ENCODE results near the gene UNC119B. TPM values are rescaled to one million over a fixed set of nuclear protein-coding genes. Genes with fewer than 3 reads are reported as not detected.

The UNC119B gene
- total RNA-seq, 1 donor from 2014 or later: 80.0 TPM

DNA sequence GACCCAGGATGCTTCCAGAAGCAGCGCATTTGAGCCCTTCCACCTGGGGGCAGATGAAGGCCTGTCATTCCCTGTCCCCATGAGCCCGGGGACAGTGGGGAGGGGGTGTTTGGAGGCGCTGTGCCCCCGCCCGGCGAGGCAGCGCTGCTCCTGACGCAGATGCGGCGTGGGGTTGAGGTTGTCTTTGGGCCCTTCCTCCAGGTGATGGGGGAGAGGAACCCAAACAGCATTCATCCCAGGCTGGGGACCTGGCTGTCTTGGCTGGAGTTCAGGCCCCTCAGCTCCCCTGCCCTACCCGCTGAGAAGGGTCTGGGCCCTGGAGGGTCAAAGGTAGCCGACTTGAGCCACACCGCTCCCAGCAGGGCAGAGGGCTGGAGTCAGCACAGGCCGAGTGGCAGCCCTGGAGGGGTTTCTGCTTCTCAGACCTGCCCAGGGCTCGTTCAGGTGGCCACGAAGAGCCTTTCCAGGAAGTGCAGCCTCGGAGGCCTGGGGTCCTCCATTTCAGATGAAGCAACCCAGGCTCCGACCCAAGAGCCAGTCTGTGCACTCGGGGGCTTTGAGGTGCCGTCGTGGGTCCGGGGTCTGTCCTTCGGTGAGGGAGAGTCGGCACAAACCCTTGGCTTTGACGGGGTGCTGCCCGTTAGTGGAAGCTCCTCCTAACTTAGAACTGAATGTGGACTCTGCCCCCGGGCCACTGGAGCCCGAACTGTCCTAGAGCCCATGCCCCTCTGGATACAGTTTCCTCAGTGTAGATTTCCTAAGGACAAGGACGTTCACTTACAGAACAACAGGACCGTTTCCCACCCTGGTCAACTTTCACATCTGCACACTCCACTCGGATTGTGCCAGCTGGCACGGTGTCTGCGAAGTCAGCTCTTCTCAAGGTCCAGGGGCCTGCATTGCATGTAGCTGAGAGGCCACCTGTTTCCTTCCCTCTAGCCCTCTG lies 31.5 kb downstream of the UNC119B start:
- Mint-ChIP-seq H3K27me3 (ENCODE audit: low read depth) (no peaks in the 10 kb centered on the region), H3K9me3 (no peaks in the 10 kb centered on the region), H3K4me1 (no peaks in the 10 kb centered on the region), H3K36me3 (ENCODE audit: low read depth) (no peaks in the 10 kb centered on the region), H3K4me3 (no peak overlapping the region), H3K27ac (ENCODE audit: unreplicated experiment) (no peak overlapping the region)
- no peak for TF ChIP-seq CTCF (conservative IDR thresholded peaks at IDR 0.05)
- no peak for DNase-seq (ENCODE audit: low read depth, low spot score)

- no peaks in the 10 kb centered on the region for H3K27me3 Mint-ChIP-seq (ENCODE audit: low read depth)
Observed at GRCh38 chr12:120744922-120745493, 34.8 kb downstream of the UNC119B start.

GRCh38 chr12:120748242-120748641 lies 38.0 kb downstream of the UNC119B start:
- Mint-ChIP-seq H3K4me3 (no peak overlapping the region), H3K27ac (ENCODE audit: unreplicated experiment) (no peak overlapping the region), H3K4me1 (peaks cover 3% of the 10 kb centered on the region), H3K27me3 (ENCODE audit: low read depth) (peaks cover 3% of the 10 kb centered on the region), H3K9me3 (no peaks in the 10 kb centered on the region), H3K36me3 (ENCODE audit: low read depth) (no peaks in the 10 kb centered on the region)
- DNase-seq (ENCODE audit: low read depth, low spot score): no peak
- no peak for TF ChIP-seq CTCF (conservative IDR thresholded peaks at IDR 0.05)

More at GRCh38 chr12:120744922-120745493, 34.8 kb downstream of the UNC119B start:
- no peaks in the 10 kb centered on the region for H3K9me3 Mint-ChIP-seq
- peaks cover 3% of the 10 kb centered on the region for H3K4me1 Mint-ChIP-seq
- H3K36me3 Mint-ChIP-seq (ENCODE audit: low read depth): no peaks in the 10 kb centered on the region
- DNase-seq (ENCODE audit: low read depth, low spot score): no peak
- no peak overlapping the region for H3K27ac Mint-ChIP-seq (ENCODE audit: unreplicated experiment)
- no peak overlapping the region for H3K4me3 Mint-ChIP-seq
- TF ChIP-seq CTCF (conservative IDR thresholded peaks at IDR 0.05): no peak

GRCh38 chr12:120749256-120749655 lies 39.0 kb downstream of the UNC119B start:
- Mint-ChIP-seq H3K36me3 (ENCODE audit: low read depth) (no peaks in the 10 kb centered on the region), H3K4me1 (peaks cover 3% of the 10 kb centered on the region), H3K27ac (ENCODE audit: unreplicated experiment) (no peak overlapping the region), H3K27me3 (ENCODE audit: low read depth) (peaks cover 3% of the 10 kb centered on the region), H3K4me3 (no peak overlapping the region), H3K9me3 (no peaks in the 10 kb centered on the region)
- no peak for TF ChIP-seq CTCF (conservative IDR thresholded peaks at IDR 0.05)
- no peak for DNase-seq (ENCODE audit: low read depth, low spot score)

GRCh38 chr12:120750806-120751205 lies 40.5 kb downstream of the UNC119B start:
- no peak overlapping the region for H3K4me3 Mint-ChIP-seq
- no peak for DNase-seq (ENCODE audit: low read depth, low spot score)
- peaks cover 5% of the 10 kb centered on the region for H3K9me3 Mint-ChIP-seq

More at GRCh38 chr12:120750806-120751205, 40.5 kb downstream of the UNC119B start:
- TF ChIP-seq CTCF (conservative IDR thresholded peaks at IDR 0.05): no peak
- H3K36me3 Mint-ChIP-seq (ENCODE audit: low read depth): no peaks in the 10 kb centered on the region
- peaks cover 3% of the 10 kb centered on the region for H3K27me3 Mint-ChIP-seq (ENCODE audit: low read depth)
- H3K27ac Mint-ChIP-seq (ENCODE audit: unreplicated experiment): no peak overlapping the region
- peaks cover 3% of the 10 kb centered on the region for H3K4me1 Mint-ChIP-seq

Measured in neural crest cell (in vitro differentiated cells).